ENCODE results near the gene SAP30BP. TPM values are rescaled to one million over a fixed set of nuclear protein-coding genes. Genes with fewer than 3 reads are reported as not detected.

The SAP30BP gene
- total and polyA plus RNA-seq, 10 of the 15 experiments (the other 5 are each of a cell fraction or from before 2014, with no cell fraction given) = 57.9 to 166 (median 94.5) TPM

- no peak for TF ChIP-seq RELA (IDR thresholded peaks at IDR 0.05; ENCODE audit: borderline replicate concordance, partially characterized antibody)
These were observed 3.7 kb downstream of the SAP30BP start (continued) for GRCh38 chr17:75670868-75671267.

DNA sequence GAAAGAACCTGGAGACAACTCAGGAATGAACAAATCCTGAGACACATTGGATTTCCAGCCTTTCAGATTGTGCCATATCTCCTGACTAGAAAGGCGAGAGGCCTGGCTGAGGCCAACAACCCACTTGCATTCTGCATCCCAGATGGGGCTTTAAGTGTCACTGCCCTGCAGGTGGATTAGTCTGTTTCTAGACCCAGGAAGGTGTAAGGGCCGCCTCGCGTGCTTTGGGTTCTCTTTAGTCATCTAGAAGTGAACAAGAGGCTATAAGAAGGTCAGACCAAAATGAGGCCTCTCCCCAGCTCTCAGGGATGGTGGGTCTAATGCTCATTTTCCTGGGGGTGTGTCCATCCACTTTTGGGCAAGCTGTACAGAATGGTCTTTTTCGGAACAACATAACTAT, 4.9 kb downstream of the SAP30BP start:
- H3K36me3 ChIP-seq (ENCODE audit: control insufficient read depth in 2 of 2, insufficient read depth in 2 of 2, low read length in 1 of 2) = peaks cover 4 to 22% of the 10 kb centered on the region in 2 experiments
- no peaks in the 10 kb centered on the region for H3K27me3 ChIP-seq (replicated peaks in 1 of 2; ENCODE audit: control insufficient read depth in 2 of 2, insufficient read depth in 2 of 2, low read length in 1 of 2)
- POLR2A ChIA-PET = interaction anchor here (0.8 to 0.9 kb wide), 2 partner anchors 9 to 15 kb away, joined by 3 read pairs; no protein-coding TSS in a partner anchor

More for the DNA sequence above, 4.9 kb downstream of the SAP30BP start:
- TF ChIP-seq, protein P1, sequence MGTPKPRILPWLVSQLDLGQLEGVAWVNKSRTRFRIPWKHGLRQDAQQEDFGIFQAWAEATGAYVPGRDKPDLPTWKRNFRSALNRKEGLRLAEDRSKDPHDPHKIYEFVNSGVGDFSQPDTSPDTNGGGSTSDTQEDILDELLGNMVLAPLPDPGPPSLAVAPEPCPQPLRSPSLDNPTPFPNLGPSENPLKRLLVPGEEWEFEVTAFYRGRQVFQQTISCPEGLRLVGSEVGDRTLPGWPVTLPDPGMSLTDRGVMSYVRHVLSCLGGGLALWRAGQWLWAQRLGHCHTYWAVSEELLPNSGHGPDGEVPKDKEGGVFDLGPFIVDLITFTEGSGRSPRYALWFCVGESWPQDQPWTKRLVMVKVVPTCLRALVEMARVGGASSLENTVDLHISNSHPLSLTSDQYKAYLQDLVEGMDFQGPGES (IDR thresholded peaks at IDR 0.05) = no peak
- TF ChIP-seq NKRF (conservative IDR thresholded peaks at IDR 0.05) = no peak
- no peak for TF ChIP-seq STAT1 (conservative IDR thresholded peaks at IDR 0.05)
- no peak for TF ChIP-seq PRDM15 (CRISPR knock-in tag; IDR thresholded peaks at IDR 0.05)
- TF ChIP-seq FOXM1 (IDR thresholded peaks at IDR 0.05; ENCODE audit: low read depth, low read length) = no peak
- no peak for TF ChIP-seq SUPT20H (IDR thresholded peaks at IDR 0.05; ENCODE audit: borderline replicate concordance, control insufficient read depth, low read depth, low read length)
- TF ChIP-seq PML (IDR thresholded peaks at IDR 0.05; ENCODE audit: low read length) = no peak
- TF ChIP-seq SPI1 (IDR thresholded peaks at IDR 0.05; ENCODE audit: borderline replicate concordance, insufficient read depth, low read depth, low read length) = no peak
- no peak for TF ChIP-seq MEF2A (IDR thresholded peaks at IDR 0.05; ENCODE audit: insufficient read depth, low read depth, low read length)
- no peak for TF ChIP-seq USF1 (IDR thresholded peaks at IDR 0.05; ENCODE audit: borderline replicate concordance, extremely low read length, insufficient read depth, low read depth, low read length)
- no peak for TF ChIP-seq RFX5 (IDR thresholded peaks at IDR 0.05; ENCODE audit: low read depth, low read length)
- intact Hi-C loops (cut with micrococcal nuclease; ENCODE audit: unreplicated experiment) (no loop called here), in situ Hi-C loops (cut with MboI) (loop anchor here (5.0 kb wide), 1 partner anchor 75 kb away; no protein-coding TSS in a partner anchor)
- Histone ChIP-seq H3K4me1 (ENCODE audit: control insufficient read depth, insufficient read depth, low read length) (peaks cover 4% of the 10 kb centered on the region), H4K20me1 (ENCODE audit: control insufficient read depth, insufficient read depth) (no peaks in the 10 kb centered on the region), H3K9me3 (replicated peaks; ENCODE audit: control insufficient read depth, insufficient read depth, low read length) (no peaks in the 10 kb centered on the region), H3K27ac (ENCODE audit: control insufficient read depth, insufficient read depth) (no peak overlapping the region), H3K4me3 (no peak overlapping the region), H3K4me2 (ENCODE audit: control insufficient read depth, insufficient read depth) (no peak overlapping the region; the same call in 1 of the 2 replicates), H2AFZ (ENCODE audit: control insufficient read depth, low read depth, low read length) (no peak overlapping the region), H3K79me2 (ENCODE audit: control insufficient read depth, insufficient read depth, low read length) (peaks cover 45% of the 10 kb centered on the region), H3K9ac (ENCODE audit: control insufficient read depth, insufficient read depth, low read length) (no peak overlapping the region)
- no peak for FAIRE-seq
- ChIA-PET CTCF (interaction anchor here (0.8 to 7.9 kb wide), 12 partner anchors 10 to 82 kb away, joined by 3 to 197 read pairs (median 6); partner anchors contain the start of gene SMIM5), RAD21 (ENCODE audit: unreplicated experiment) (interaction anchor here (1.3 to 7.6 kb wide), 3 partner anchors 26 to 77 kb away, joined by 3 to 79 read pairs (median 4); a partner anchor contains a TSS), SMC1A (ENCODE audit: uncharacterized antibody, unreplicated experiment) (interaction anchor here (0.9 to 6.6 kb wide), 6 partner anchors 9 to 75 kb away, joined by 3 to 72 read pairs (median 4); partner anchors contain the start of gene SMIM5)
- no peak for DNase-seq (ENCODE audit: low read depth, low spot score)
- WGBS (ENCODE audit: insufficient coverage, insufficient replicate concordance, low lambda C conversion rate, missing lambda C conversion rate) = 99% methylated on average over 5 of the region's 5 CpGs
- ATAC-seq = no peak
- no TSS peak for BruUV-seq (replicated peaks)
